Panc1 (cell line): ENCODE results near the gene SLC9C1.

Experiments
- POLR2AphosphoS5 ChIP-seq: IDR thresholded peaks from 2 replicates; pipeline ENCODE4 v1.6.1; 2012; ENCODE audit warnings: mild to moderate bottlenecking, low read depth, low read length, moderate library complexity
- TF ChIP-seq, protein P1 (sequence below): fragments of 450-650 bp; IDR thresholded peaks from 2 replicates; pipeline ENCODE4 v1.5.1; 2017; ENCODE audit warnings: mild to moderate bottlenecking

DNA sequence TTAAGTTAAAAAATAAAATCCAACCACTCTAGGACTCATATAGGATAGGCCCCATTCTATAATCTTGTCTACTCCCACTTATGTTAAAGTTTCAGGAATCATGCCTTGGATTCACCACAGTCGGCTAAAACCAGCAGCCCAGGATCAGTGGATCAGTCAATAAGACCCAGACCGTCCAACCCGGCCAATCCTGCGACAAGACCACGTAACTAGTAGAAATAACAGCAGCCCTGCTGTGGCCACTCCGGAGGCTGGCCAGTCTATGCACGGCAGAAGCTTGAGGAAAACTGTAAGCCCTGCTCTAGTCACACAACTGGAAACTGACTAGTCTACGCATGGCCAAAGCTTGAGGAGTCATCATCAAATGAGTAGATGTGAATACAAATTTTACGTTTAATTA is 12.8 kb upstream of the SLC9C1 start:
- TF ChIP-seq, protein P1, sequence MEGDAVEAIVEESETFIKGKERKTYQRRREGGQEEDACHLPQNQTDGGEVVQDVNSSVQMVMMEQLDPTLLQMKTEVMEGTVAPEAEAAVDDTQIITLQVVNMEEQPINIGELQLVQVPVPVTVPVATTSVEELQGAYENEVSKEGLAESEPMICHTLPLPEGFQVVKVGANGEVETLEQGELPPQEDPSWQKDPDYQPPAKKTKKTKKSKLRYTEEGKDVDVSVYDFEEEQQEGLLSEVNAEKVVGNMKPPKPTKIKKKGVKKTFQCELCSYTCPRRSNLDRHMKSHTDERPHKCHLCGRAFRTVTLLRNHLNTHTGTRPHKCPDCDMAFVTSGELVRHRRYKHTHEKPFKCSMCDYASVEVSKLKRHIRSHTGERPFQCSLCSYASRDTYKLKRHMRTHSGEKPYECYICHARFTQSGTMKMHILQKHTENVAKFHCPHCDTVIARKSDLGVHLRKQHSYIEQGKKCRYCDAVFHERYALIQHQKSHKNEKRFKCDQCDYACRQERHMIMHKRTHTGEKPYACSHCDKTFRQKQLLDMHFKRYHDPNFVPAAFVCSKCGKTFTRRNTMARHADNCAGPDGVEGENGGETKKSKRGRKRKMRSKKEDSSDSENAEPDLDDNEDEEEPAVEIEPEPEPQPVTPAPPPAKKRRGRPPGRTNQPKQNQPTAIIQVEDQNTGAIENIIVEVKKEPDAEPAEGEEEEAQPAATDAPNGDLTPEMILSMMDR, result no peak
- no peak for TF ChIP-seq POLR2AphosphoS5
